B cell (primary cell): Measurements from ENCODE around the gene SEZ6L.

ENCODE experiments used
- CTCF ChIP-seq: fragments of 200-600 bp; IDR thresholded peaks from one replicate; pipeline ENCODE4 v1.8.0; 2022; ENCODE audit warnings: antibody characterized with exemption, mild to moderate bottlenecking
- EZH2 ChIP-seq: IDR thresholded peaks from 2 replicates; pipeline ENCODE4 v1.6.1; 2012; ENCODE audit warnings: borderline replicate concordance, low read depth, mild to moderate bottlenecking, moderate library complexity, low read length; ENCODE audit not compliant: insufficient read depth, poor library complexity, severe bottlenecking

GRCh38 chr22:26430600-26430999 lies 261.3 kb downstream of the SEZ6L start:
- TF ChIP-seq CTCF: no peak
- TF ChIP-seq EZH2: no peak
